Neural progenitor cell (in vitro differentiated cells): ENCODE measurements around the gene FGF19.

ENCODE experiments used
- CTCF ChIP-seq: fragments of 200-600 bp; sonication (generic); IDR thresholded peaks from 2 replicates; pipeline ENCODE4 v1.5.1; 2017; ENCODE audit warnings: antibody characterized with exemption, mild to moderate bottlenecking
- EZH2 ChIP-seq: fragments of 200-600 bp; sonication (generic); IDR thresholded peaks from 2 replicates; pipeline ENCODE4 v1.6.1; 2017; ENCODE audit warnings: antibody characterized with exemption, mild to moderate bottlenecking, moderate library complexity

- no peak for TF ChIP-seq EZH2
- TF ChIP-seq CTCF, result no peak
Observed at GRCh38 chr11:69705901-69706787, 2.3 kb upstream of the FGF19 start.
